NT2/D1 (cell line): Measurements from ENCODE around the gene TMEM9B.

ENCODE experiments used
- SUZ12 ChIP-seq: IDR thresholded peaks from 2 replicates; pipeline ENCODE4 v1.6.1; 2011; ENCODE audit not compliant: insufficient read length, insufficient read depth; ENCODE audit errors: extremely low read depth
- YY1 ChIP-seq: IDR thresholded peaks from 2 replicates; pipeline ENCODE4 v1.6.1; 2011; ENCODE audit not compliant: insufficient read length, insufficient read depth
- ZNF274 ChIP-seq: IDR thresholded peaks from 2 replicates; pipeline ENCODE4 v1.6.1; 2011; ENCODE audit warnings: mild to moderate bottlenecking, low read depth, low read length

GRCh38 chr11:8973121-8973520 is 8.9 kb upstream of the TMEM9B start:
- TF ChIP-seq YY1 (no peak), SUZ12 (no peak), ZNF274 (no peak)
